Stimulated activated CD8-positive, alpha-beta memory T cell treated with anti-CD3 and anti-CD28 coated beads, Interleukin-4, amount 100 ng/mL, for 4 hours (primary cell): ENCODE measurements around the gene POC5.

Source experiments
- DNase-seq, 2 donors: peaks; one replicate each; pipeline ENCODE4 v3.0.0-alpha.2; 2020; ENCODE audit warnings: low read depth in 2 of 2, low spot score in 1 of 2

POC5 gene

DNA sequence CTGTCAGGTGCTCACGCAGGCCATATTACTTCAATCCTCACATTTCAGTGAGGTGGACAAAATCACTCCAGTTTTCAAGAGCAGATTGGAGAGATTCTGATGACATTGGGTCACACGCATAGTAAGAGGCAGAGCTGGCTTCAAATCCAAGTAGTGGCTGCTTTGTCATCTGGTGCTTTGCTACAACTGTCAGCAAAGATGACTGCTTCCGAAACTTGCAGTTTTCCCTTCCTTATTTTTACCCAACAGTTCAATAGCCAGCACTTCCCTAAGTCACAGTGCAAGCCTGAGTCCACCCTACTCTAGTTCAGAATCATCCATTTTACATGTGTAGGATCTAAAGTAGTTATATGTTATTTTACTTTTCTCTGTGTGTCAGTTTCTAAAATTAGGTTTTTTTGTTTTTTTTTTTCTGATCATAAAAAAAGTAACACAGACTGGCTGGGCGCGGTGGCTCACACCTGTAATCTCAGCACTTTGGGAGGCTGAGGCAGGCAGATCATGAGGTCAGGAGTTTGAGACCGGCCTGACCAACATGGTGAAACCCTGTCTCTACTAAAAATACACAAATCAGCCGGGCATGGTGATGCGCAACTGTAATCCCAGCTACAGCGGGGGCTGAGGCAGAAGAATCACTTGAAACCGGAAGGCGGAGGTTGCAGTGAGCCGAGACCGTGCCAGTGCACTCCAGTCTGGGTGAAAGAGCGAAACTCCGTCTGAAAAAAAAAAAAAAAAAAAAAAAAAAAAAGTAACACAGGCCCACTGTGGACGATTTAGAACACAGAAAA is 56.4 kb downstream of the POC5 start:
- DNase-seq: no peak

DNA sequence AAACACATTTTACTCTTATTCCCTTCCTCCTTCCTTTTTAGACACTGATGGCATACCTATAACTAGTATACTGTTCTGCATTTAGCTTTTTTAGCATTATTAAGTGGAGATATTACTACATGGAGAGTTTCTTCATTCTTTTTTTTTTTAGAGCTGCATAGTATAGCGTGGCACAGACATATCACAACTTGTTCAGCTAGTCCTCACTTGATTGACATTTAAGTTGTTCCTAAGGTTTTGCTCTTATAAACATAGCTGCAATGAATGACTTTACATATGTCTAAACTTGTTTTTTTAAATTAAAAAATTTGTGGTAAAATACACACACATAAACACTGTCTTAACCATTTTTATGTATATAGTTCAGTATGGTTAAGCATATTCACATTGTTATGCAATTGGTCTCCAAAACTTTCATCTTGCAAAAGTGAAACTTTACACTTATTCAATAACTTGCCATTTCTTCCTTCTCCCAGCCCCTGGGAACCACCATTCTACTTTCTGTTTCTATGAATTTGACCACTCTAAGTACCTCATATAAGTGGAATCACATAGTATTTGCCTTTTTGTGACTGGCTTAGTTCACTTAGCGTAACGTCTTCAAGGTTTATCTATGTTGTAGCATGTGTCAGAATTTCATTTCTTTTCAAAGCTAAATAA is 57.3 kb downstream of the POC5 start:
- no peak for DNase-seq

DNA sequence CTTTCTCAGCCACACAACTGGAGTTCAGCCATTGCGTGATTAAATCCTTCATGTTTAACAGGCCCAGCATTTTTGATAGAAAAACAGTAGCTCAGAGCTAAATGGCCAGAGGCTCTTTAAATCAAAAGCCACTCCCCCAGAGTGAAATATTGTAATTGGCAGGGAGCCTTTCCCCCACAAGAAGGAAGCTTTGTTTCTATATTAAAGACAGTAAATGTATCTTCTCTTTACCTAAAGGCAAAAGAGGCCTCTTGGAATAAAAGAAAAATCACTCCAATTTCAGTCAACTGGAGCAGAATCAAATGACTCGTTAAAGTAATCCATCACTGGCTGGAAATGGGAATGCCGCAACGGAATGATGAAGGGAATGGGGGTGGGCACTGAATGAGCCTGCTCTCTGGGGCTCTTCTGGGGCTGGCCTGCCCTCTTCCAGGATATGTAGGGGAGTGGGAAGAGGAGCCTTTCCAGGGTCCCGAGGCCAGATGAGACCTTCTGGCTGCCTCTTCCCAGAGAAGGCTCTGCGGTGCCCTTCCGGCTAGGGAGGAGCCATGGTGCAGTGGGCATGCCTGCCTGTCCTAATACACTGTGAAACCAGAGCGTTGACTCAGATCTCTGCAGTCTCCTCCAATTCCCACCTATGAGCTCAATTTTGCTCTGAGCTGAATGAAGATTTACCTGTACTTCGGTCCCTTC is 60.8 kb downstream of the POC5 start:
- no peak for DNase-seq

DNA sequence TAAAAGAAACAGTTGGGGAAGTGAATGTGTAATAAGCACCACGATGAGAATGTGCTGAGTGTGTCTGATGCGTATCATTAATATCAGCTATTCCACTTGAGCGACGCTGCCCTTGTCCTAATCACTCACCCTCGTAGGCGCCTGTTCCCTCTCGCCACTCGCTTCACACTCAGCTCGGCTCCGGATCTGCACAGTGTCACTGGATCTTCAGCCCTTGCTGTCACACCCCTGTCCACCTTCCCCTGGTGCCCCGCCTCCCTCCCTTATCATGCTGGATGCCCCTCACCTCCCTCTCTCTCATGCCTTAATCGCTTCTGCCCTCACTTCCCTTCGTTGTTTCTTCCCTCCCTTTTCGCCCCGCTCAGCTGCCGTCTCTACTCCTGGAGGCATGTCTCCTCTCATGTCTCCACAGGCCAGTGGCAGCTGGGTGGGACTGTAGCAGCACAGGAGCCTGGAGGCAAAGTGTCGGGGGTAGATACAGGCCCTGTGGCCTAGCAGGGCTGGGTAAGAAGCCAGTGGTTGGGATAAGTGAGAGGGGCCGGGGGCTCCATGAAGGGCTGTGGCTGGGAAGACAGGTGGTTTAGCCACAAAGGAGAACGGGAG is 62.4 kb downstream of the POC5 start:
- no peak for DNase-seq

DNA sequence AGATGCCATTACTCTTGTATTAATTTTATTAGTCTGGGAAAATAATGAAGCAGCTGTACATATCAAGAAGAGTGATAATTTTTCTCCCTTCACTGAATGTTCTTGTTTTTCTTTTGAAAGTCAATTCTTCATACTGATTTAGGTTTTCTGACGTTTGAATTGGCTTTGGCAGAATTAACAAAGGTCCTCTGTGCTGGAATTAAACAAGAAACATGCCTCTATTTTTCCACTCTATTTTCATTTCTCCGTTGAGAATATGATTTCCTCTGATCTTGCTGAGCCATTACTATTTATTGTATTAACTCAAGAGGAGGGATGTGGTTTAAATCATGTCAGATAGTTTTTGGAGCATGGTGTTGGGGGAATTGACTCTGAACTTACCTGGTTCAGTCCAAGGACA is 63.7 kb downstream of the POC5 start:
- DNase-seq: no peak

DNA sequence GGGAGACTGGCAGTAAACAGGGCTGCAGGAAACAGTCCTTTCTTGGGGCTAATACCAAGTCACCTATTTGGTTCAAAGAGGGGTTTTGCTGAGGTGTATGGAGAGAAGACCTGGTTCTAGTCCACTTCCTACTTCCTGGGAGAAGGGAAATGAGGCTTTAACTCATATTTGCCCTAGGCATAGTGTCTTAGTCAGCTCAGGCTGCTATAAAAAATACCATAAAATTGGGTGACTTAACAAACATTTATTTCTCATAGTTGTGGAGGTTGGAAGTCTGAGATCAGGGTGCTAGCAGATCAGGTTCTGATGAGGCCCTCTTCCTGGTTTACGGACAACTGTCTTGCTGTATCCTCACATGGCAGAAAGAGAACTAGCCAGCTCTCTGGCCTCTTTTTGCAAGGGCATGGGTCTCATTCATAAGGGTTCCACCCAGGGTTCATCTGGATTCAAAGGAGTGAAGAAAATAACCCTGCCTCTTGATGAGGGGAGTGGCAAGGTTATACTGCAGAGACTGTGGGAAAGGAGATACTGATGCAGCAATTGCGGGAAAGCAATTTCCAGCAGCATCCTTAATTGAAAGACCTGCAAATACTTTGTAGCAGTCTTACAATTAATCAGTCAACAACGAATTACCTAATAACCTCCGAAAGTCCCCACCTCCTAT is 65.5 kb downstream of the POC5 start:
- DNase-seq: no peak

DNA sequence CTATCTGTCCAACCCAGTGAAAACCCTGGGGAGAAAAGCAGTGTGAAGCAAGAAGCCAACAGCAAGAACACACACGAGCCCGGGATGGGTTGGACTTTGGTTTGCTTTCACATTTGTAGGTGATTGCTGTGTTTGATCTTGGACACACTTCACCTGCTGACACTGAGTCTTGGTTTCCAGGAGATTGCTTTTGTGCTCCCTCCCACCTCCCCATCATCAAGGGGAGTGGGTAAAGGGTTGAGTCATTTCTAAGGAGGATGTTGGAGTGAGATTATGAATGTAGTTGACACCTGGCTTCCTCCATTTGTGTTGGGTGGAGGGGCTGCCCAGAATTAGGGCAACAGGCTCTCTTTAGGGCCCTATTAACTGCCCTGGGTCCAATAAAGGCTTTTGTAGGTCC is 68.5 kb downstream of the POC5 start:
- no peak for DNase-seq

DNA sequence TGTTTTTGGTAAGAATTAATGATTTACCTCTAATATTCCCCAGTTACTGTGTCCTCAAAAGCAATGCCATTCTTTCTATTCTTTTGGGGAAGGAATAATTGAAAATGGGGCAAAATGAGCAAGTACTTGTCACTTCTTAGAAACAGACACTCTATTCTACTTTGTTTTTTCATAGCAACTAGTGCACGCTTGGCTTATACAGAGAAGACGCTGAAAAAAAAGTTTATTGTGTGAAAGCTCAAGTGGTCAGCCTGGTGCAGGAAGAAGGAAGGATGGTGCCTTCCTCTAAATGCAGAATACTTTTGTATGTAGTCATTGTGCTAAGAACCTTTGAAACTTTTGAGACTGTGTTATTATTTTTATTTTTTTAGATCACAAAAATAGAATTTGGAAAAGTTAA is 76.4 kb downstream of the POC5 start:
- no peak for DNase-seq

DNA sequence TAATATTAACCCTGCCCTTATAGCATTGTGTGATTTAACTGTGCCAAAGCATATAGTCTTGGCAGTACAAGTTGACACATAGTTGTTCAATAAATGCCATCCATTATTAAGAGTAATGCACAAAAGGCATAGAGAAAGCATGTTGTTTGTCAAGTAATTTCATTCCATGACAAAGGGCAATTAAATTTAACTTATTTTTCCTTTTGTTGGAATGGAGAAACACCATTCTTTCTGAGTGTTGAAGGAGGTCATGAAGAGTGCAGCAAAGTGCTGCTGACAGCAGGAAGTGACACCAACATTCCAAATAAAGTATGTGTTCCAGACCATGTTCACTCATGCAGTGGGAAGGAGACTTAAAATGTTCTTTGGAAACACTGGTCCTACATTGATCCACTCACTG is 76.8 kb downstream of the POC5 start:
- no peak for DNase-seq

DNA sequence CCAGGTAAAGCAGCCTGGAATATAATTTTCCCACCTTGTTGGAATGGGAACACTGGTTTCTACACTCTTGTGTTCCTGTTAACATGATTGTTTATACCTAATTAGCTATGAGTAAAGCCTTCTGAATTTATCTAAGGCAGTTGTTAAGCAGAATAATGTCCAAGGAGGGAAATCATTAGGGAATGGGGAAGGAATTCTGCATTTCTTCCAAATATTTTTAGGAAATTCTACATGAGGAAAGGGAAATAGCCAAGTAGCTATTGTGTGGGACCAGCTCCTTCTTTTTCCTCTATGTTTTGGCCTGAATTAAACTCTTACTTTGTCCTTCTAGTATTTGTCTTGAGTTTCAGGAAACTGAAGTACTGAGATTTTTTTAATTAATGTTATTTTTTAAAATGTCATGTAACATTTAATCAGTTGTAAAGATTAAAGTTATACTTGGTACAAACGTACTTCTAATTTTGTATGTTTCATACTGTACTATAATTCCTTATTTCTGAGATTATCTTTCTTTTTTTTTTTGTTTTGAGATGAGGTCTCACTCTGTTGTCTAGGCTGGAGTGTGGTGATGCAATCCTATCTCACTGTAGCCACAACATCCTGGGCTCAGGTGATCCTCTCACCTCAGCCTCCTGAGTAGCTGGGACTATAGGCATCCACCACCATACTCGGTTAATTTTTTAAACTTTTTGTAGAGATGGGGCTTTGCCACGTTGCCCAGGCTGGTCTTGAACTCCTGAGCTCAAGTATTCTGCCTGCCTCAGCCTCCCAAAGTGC is 77.5 kb downstream of the POC5 start:
- no peak for DNase-seq

DNA sequence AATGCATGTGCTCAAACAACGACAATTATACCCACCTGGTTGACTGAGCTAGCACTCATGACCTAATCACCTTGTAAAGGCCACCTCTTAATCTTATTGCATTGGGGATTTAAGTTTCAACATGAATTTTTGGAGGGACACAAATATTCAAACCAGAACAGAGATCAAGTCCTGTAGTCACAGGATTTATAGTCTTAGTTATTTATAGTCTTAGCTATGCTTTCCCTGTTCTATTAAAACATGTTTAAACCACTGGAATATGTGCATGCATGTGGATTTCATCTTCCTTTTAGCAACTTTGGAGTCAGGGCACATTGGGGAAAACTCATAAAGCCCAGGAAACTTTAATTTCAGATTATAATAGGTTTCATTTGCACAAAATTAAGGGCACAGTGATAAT is 79.3 kb downstream of the POC5 start:
- DNase-seq: no peak

DNA sequence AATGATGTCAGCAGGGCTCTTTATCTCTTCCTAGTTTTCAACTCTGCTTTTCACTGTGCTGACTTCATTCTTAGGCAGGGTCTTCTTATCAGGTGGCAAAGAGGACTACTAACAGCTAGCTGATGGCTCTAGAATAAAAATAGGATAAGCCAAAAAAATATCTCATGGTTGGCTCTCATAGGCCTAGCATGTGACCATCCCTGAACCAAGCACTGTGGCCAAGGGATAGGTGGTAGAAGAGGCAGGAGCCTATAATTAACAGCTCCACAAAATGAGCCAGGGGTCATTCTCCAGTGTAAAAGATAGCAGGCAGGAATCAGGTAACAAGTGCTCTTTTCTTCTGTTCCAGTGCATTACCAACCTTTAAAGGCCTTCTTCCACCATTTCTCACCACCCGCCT is 84.9 kb downstream of the POC5 start:
- DNase-seq: no peak

DNA sequence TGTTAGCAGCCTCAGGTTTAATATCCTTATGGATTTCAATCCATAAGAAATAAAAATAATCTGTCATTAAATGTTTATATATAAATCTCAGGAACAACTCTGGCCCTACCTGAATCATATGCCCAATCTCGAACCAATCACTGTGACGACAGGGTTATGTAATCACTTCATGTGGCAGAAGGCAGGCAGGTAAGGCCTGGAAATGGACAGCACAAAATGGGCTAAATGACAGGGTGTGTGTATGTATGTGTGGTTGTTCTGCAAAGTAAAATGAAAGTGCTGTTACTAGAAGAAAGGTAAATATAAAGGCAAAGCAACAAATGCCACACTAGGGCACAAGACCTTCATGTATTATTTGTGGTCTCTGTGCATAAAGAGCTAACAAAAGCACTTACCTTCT is 86.4 kb downstream of the POC5 start:
- no peak for DNase-seq

DNA sequence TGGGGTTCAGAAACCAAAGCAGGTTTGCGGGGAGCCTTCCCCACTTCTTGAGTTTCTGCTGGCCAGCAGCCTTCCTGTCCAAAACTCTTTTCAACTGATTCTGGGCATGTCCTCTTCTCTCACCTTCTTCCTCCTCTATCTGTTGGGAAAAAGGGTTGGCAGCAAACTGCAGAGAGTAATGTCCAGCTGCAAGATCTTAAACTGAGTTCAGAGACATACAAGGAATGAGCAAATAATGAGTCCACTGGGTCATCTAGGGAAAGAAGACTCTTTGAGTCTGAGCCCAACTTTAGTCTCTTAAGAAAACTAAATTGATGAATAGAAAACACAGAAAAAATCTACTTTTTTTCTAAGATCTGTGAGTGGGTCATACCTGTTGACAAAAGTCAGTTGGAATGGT is 89.4 kb downstream of the POC5 start:
- no peak for DNase-seq

DNA sequence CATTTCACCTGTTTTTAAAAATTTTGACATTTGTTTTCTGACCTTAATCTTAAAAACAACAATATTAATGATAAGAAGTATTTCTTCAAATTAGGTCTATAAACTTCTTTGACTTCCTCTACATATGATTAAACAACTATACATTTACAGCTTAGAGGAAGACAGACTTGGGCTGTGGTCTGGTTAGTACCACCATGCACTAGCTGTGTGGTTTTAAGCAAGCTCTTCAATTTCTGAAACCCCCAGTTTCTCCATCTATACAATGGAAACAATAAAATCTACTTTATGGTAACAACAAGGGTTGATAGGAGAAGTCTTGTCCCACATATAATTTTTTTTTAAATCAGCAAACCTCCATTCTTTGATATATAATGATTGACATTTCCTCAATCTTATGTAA is 90.3 kb downstream of the POC5 start:
- no peak for DNase-seq
